HG02884 (cell line): ENCODE results near the gene TAF6L.
"Not testable (repeated sequence)": the region's sequence is repeated elsewhere in the genome, so short reads cannot be mapped to it uniquely, and the experiment has no call there.

Source experiments
- ATAC-seq: cut with Tn5 transposase; IDR thresholded peaks from one replicate; pipeline ENCODE4 v1.9.1; 2021; ENCODE audit warnings: mild to moderate bottlenecking, moderate library complexity; ENCODE audit not compliant: unreplicated experiment

The TAF6L gene, protein sequence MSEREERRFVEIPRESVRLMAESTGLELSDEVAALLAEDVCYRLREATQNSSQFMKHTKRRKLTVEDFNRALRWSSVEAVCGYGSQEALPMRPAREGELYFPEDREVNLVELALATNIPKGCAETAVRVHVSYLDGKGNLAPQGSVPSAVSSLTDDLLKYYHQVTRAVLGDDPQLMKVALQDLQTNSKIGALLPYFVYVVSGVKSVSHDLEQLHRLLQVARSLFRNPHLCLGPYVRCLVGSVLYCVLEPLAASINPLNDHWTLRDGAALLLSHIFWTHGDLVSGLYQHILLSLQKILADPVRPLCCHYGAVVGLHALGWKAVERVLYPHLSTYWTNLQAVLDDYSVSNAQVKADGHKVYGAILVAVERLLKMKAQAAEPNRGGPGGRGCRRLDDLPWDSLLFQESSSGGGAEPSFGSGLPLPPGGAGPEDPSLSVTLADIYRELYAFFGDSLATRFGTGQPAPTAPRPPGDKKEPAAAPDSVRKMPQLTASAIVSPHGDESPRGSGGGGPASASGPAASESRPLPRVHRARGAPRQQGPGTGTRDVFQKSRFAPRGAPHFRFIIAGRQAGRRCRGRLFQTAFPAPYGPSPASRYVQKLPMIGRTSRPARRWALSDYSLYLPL

GRCh38 chr11:62771144-62772021, at the start of gene TAF6L:
TAF6L (plus strand) TSS chr11:62771396; CDS start chr11:62775784, 4,388 bp downstream.
- peak; percentile 72 for ATAC-seq

GRCh38 chr11:62721994-62722393, 49.2 kb upstream of the TAF6L start:
- no peak for ATAC-seq

DNA sequence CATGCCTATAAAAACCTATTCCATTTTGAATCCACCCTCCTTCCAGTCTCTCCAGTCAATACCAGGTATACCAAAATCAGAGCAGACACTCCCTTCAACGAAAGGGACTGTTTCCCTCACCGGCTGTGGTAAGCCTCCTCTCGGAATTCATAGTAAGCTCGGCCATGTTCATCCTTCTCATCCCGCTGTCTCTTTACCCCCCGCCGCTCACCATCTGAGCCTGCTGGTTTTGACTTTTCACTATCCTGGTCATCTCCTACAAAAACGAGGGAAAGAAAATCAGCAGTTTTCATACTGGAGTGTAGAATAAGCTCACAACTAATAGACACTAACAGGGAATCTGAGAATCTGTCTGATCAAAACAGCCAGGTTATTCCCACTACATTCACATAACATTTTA, 47.0 kb upstream of the TAF6L start:
- no peak for ATAC-seq

DNA sequence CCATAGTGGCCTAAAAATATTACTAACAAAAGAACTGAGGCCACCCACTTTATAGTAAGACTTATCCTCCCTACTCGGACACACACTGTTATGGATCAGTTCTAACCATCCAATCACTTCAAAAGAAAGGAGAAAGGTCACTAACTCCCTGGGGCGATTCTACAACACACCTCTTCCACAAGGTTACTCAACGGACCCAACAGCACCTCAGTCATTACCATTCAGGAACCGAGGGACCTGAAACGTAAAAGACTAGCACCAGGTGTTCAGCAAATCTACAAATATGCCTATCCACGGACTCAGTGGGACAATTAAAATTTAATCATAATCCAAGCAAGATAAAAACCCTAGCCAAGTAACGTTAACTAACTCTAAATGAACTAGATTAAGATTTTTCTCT, 45.5 kb upstream of the TAF6L start:
- no peak for ATAC-seq

DNA sequence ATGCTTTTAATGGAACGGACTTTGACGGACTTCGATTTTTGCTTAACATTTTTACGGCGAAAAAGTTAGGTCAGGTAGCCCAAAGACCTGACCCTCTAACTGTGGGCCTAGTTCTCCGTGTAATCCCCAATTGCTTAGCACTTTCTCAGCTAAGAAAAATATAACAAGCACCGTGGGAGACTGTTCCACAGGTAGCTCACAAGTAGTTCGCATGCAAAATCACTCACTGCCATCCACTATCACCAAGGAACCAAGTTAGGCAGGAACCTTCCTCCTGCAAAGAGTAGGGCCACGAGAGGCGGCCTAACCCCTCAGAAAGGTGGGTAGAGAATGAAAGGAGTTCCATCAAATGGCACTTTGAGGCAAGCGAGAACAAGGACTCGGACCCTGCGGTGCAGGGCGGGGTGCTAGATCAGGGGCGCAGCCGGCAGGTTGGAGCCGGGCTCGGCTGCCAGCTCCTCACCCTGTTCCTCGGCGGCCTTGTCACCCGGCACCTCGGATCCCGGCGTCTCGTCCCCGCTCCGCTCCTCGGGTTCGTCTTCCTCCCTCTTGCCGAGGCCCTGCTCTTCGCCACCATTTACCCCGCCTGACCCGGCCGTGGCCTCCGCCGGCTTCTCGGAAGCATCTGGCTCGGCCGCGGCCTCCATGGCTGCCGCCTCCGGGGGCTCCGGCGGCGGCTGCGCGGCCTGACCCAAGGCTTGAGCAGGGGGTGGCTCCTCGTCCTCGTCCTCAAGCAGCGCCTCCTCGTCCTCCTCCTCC, 44.9 kb upstream of the TAF6L start:
- no peak for ATAC-seq

DNA sequence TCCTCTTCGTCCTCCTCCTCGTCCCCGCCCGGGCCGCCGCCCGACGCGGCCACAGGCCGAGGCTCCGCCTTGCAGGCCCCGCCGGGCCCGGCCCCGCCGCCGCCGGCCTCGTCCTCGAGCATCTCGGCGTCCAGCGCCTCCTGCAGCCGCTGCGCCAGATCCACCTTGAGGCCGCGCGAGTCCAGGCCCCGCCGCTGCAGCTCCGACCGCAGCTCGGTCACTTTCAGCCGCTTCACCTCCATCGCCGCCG, 44.4 kb upstream of the TAF6L start:
- ATAC-seq: peak; percentile 2

- ATAC-seq: peak; percentile 60
These were observed 43.9 kb upstream of the TAF6L start, which contains the start of gene HNRNPUL2 for GRCh38 chr11:62727165-62727871. HNRNPUL2 (minus strand) TSS chr11:62727457; CDS start chr11:62727156, 301 bp downstream.

DNA sequence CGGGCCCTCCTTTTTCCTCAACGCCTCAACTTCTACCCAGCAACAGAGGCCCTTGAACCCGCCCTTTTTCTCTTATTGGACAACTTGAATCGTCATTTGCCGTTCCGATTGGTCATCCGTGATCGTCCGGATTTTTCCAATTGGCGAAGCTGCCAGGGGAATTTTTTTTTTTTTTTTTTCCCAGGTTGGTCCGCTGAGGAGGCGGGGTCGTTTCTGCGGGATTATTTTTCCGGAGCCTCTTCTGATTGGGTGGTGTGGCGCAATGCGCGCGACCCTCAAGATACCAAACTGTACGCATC, 43.4 kb upstream of the TAF6L start:
- ATAC-seq: peak; percentile 46

DNA sequence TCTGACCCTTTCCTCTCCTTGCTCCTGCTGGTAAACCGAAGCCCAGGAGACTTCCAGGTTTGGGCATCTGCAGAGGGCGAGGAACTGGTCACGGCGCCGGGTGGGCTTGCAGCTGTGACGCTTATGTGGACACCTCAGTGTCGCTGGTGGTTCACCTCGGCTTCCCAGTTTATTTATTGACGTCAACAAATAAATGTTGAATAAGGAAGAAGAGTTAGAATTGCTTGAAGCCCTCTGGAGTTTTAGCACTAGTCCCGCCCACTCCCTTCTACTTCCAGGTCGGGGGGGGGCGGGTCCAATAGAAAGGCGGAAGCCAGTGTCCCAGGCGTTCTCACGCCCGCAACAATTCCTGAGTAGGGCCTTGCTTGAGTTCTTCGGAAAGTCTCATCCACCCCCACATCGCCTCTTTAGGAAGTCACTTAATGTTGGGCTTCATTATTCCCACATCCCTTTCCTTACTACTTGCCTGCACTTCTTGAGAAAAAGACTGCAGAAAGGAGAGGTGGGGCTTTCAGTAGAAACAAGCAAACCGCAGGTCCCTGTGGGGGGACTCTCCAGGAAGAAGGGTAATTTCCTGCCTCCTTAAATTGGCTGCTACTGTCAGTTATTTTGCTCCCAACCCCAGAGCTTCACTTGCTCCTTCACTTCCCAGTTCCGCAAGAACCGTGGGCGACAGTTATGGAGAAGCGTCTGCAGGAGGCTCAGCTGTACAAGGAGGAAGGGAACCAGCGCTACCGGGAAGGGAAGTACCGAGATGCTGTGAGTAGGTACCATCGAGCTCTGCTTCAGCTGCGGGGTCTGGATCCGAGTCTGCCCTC, 42.8 kb upstream of the TAF6L start, which contains the start of gene TTC9C:
Gene TTC9C, plus strand, starts transcription at position 316 of the 818 bp plus-strand sequence. Its CDS starts 363 bp downstream, at position 679.
- ATAC-seq: peak; percentile 13

DNA sequence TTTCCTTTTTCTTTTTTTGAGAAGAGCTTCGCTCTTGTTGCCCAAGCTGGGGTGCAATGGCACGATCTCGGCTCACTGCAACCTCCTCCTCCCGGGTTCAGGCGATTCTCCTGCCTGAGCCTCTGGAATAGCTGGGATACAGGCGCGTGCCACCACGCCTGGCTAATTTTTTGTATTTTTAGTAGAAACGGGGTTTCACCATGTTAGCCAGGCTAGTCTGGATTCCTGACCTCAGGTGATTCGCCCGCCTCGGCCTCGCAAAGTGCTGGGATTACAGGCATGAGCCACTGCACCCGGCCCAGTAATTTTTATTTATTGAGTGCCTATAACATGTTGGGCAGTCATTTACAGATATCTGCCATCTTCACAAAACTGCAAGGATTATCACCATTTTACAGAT, 41.1 kb upstream of the TAF6L start:
- ATAC-seq: not testable (repeated sequence)

DNA sequence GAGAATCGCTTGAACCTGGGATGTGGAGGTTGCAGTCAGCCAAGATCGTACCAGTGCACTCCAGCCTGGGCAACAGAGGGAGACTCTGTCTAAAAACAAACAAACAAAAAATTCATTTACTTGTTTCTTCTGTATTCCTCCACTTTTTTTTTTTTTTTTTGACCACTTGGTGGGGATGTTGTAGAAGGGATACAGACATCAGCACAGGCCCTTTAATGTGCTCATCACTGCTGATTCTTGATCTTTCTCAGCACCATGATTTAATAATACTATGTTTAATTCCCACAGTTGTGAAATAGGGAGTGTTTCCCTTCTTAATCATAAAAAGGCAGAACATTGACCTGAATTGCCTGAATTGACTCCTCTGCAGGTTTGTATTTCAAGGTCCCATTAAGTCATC, 38.4 kb upstream of the TAF6L start:
- ATAC-seq: no peak

GRCh38 chr11:62737196-62737595, 34.0 kb upstream of the TAF6L start:
- no peak for ATAC-seq

DNA sequence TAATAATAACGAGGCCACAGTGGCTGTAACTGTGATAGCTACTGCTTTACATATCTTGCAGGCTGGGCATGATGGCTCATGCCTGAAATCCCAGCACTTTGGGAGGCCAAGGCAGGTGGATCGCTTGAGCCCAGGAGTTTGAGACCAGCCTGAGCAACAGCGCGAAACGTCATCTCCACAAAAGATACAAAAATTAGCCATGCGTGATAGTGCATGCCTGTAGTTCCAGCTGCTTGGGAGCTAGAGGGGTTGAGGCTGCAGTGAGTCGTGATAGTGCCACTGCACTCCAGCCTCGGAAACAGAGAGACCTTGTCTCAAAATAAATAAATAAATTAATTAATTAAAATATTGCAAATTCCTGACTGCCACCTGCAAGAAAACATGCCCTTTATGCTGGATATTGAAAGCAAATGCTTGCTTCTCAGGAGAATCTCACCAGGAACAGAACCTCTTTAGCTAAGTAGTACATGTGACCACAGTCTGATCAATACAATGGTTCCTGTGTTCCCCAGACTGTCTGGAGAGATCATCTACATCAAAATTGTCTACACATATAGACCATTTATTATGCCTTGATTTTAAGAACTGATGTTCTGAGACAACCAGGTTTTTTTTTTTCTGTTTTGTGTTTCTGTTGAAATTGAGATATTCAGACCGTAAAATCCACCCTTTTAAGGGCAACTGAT, 23.6 kb upstream of the TAF6L start:
- ATAC-seq: no peak

DNA sequence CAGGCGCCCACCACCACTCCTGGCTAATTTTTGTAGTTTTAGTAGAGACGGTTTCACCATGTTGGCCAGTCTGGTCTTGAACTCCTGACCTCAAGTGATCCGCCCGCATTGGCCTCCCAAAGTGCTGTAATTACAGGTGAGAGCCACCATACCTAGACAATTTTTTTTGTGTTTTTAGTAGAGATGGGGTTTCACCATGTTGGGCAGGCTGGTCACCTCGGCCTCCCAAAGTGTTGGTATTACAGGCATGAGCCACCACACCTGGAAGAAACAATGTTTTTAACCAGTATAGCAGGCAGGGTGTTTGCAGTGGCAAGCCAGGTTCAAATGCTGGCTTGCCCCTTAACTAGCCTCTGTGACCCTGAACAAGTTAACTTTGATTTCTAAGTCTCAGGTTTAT, 21.3 kb upstream of the TAF6L start:
- not testable (repeated sequence) for ATAC-seq

DNA sequence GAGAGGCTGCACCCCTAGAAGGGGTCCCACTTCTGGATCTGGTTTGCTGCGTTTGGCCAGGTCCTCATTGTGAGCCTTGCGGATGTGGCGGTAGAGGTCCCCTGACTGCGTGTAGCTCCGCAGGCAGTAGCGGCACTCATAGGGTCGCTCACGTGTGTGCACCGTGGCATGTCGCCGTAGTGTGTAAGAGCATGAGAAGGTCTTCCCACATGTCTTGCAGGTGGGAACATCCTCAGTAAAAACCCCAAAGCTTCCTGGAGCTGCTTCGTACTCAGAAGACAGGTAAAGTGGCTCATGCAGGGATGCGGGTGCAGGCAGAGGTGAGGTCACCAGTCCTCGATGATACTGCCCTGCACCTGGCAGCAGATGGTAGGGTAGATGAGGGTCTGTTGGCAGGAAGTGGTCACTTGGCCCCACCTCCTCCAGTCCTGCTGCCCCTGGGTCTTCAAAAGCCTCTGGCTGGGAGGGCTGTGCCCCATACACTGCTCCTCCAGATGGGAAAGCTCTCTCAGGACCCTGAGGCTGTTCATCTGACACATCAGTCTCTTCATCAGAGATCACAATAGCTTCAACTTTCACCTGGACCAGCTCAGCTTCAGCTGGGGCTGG, 18.9 kb upstream of the TAF6L start:
- ATAC-seq: no peak

GRCh38 chr11:62752994-62753735, 18.0 kb upstream of the TAF6L start:
- no peak for ATAC-seq

DNA sequence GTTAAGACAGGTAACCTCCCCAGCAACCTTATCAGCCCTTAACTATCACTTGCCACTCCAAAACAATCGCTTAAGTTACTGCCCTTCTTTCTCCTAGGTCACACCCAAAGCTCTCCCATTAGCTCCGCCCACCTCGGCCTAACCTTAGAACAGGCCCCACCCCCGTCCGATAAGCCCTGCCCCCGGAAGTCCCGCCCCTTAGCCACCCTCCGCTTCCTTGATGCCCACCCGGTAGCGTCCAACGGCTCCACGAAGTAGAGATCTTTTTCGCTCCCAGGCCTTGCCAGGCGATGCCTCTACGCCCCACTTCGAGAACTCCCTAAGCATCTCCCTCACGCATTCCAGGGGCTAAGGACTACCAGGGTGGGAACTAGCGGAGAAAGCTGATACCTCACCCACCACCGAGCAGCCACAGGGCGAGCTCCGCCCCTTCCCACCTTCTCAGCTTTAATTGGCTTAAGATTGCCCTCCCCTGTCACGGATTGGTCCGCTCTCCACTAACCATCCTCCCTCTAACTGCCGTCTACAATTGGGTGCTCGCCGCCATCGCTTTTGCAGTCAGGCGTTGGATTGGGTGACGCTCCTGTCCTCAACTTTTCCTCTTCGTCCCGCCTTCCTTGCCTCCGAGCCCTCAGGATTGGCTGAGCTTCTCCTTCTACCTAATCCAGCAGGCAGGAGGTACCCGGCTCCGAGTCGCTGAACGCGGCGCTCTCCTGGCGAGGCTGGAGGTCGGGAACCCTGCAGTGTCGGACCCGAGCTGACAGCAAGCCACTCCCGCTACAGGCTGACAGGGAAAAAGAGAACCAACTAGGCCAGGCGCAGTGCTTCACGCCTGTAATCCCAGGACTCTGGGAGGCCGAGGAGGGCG, 17.2 kb upstream of the TAF6L start, which contains the start of gene ZBTB3:
Gene ZBTB3, minus strand, starts transcription at position 425 of the 868 bp plus-strand sequence. CDS start 496 bp downstream, outside the sequence.
- peak; percentile 90 for ATAC-seq
